DND-41 (cell line): ENCODE results near the gene IGFBP5.

Source experiments
- CTCF ChIP-seq: IDR thresholded peaks from 2 replicates; pipeline ENCODE4 v1.5.1; 2012; ENCODE audit warnings: borderline replicate concordance, low read length, moderate library complexity, mild to moderate bottlenecking; ENCODE audit not compliant: poor library complexity, severe bottlenecking; ENCODE audit errors: extremely low read depth
- EZH2 ChIP-seq: IDR thresholded peaks from 3 replicates; pipeline ENCODE4 v1.6.1; 2012; ENCODE audit warnings: borderline replicate concordance, low read depth, mild to moderate bottlenecking, moderate library complexity, low read length, inconsistent platforms; ENCODE audit not compliant: severe bottlenecking

DNA sequence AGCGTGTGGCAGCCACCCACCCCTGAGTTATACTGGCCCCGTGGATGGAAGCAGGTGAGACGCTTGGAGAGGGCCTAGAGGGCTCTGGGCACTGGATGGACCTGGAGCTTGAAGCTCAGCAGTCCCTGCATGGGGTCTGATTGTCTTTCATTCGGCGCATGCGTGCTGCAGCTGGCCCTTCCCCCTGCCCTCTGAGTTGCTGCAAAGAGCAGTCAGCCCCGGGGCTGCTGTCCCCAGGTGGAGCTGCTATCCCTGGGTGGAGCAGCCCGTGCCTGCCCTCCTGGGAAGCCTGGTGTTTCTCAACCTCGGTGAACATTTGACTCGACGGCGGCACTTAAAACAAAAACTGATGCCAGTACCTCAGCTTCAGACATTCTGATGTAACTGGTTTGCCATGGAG lies 29.6 kb downstream of the IGFBP5 start:
- no peak for TF ChIP-seq CTCF
- no peak for TF ChIP-seq EZH2
